HepG2 (cell line): ENCODE data around the gene CENPP. TPM values are rescaled to one million over a fixed set of nuclear protein-coding genes. Genes with fewer than 3 reads are reported as not detected.

Source experiments
- ATAC-seq: fragments of 200-7000 bp; cut with Tn5 transposase; 3 replicates; pipeline ENCODE4 v1.9.1; 2020; ENCODE audit warnings: mild to moderate bottlenecking, moderate library complexity
- BruUV-seq: library from RNA; stranded (reverse); fragments of 400-500 nt; replicated peaks from 2 replicates; lab custom pipeline; 2021; lab: Mats Ljungman, UMichigan
- CTCF ChIA-PET: fragments of 300-600 bp; formaldehyde crosslinking; extraction: SDS; loops from one replicate; lab custom pipeline; 2021; ENCODE audit warnings: low total read pairs, inconsistent platforms, low intra/inter-chr PET ratio; lab: Yijun Ruan, JAX
- POLR2A ChIA-PET: fragments of 350-600 bp; sonication (Branson Sonifier 250); formaldehyde crosslinking; loops from one replicate; lab custom pipeline; 2020; ENCODE audit warnings: antibody characterized with exemption, inconsistent platforms; lab: Yijun Ruan, JAX
- DNase-seq: peaks from one replicate; pipeline ENCODE4 v3.0.0-alpha.2; 2015; ENCODE audit warnings: low spot score
- FAIRE-seq: peaks from 3 replicates; lab custom pipeline; 2011; peaks lifted over from hg19 to GRCh38; lab: Jason Lieb, UNC
- H2AFZ ChIP-seq: one replicate; pipeline ENCODE4 v1.6.1; 2011; ENCODE audit warnings: low read length, inconsistent platforms
- H3K27ac ChIP-seq: fragments of 300-600 bp; 3 replicates; pipeline ENCODE4 v1.8.0; 2011; ENCODE audit warnings: mixed run types, mild to moderate bottlenecking, mixed read lengths, low read length, inconsistent platforms; ENCODE audit not compliant: insufficient read depth; ENCODE audit errors: extremely low read length
- H3K27me3 ChIP-seq, 2 experiments: fragments of 200-600 bp in 1 of 2; 2 replicates in 1 of 2; 3 replicates in 1 of 2; pipeline versions ENCODE4 v1.6.0 to v1.8.0; 2011; ENCODE audit warnings: low read length in 2 of 2, mild to moderate bottlenecking in 2 of 2, moderate library complexity in 2 of 2, inconsistent platforms in 1 of 2; ENCODE audit not compliant: insufficient read depth in 2 of 2, control insufficient read depth in 1 of 2
- H3K36me3 ChIP-seq, 2 experiments: fragments of 200-600 bp in 1 of 2; replicated peaks in 1 of 2; 2 replicates in 1 of 2; 3 replicates in 1 of 2; pipeline versions ENCODE4 v1.5.1 to v1.8.0; 2011; ENCODE audit warnings: low read length in 2 of 2, inconsistent platforms in 1 of 2; ENCODE audit not compliant: insufficient read depth in 2 of 2, control insufficient read depth in 1 of 2
- H3K4me1 ChIP-seq: 2 replicates; pipeline ENCODE4 v1.5.1; 2012; ENCODE audit warnings: low read length, inconsistent platforms; ENCODE audit not compliant: insufficient read depth
- H3K4me2 ChIP-seq: 2 replicates; pipeline ENCODE4 v1.6.0; 2011; ENCODE audit warnings: low read depth, low read length, inconsistent platforms
- H3K4me3 ChIP-seq, 3 experiments: fragments of 200-600 bp in 1 of 3; sonication (generic), shearing (Covaris generic) in 1 of 3; replicated peaks in 1 of 3; 2 replicates each; pipeline ENCODE4 v1.5.1; 2011 to 2016; ENCODE audit warnings: low read length in 3 of 3, inconsistent platforms in 2 of 3, low read depth in 2 of 3, mild to moderate bottlenecking in 2 of 3, control low read depth in 1 of 3, mixed read lengths in 1 of 3; ENCODE audit not compliant: insufficient read depth in 1 of 3
- H3K79me2 ChIP-seq: one replicate; pipeline ENCODE4 v1.6.1; 2011; ENCODE audit warnings: low read length, inconsistent platforms; ENCODE audit not compliant: insufficient read depth
- H3K9ac ChIP-seq: 2 replicates; pipeline ENCODE4 v1.6.0; 2011; ENCODE audit warnings: mild to moderate bottlenecking, low read depth, low read length, inconsistent platforms; ENCODE audit not compliant: insufficient read depth
- H3K9me3 ChIP-seq: 2 replicates; pipeline ENCODE4 v1.5.1; 2012; ENCODE audit warnings: mild to moderate bottlenecking, low read length
- H4K20me1 ChIP-seq: 2 replicates; pipeline ENCODE4 v1.6.0; 2011; ENCODE audit warnings: inconsistent platforms, mild to moderate bottlenecking, low read length, moderate library complexity; ENCODE audit not compliant: insufficient read depth
- HOXA3 ChIP-seq: sonication (generic); formaldehyde crosslinking; IDR thresholded peaks from 2 replicates; pipeline ENCODE4 v1.5.0; 2020; ENCODE audit warnings: missing genetic modification reagents
- NPAS2 ChIP-seq: sonication (generic); formaldehyde crosslinking; IDR thresholded peaks from 2 replicates; pipeline ENCODE4 v1.8.0; 2022; ENCODE audit warnings: mild to moderate bottlenecking, missing genetic modification reagents, borderline replicate concordance
- RBFOX2 ChIP-seq: fragments of 200-400 bp; formaldehyde crosslinking; IDR thresholded peaks from 2 replicates; pipeline ENCODE4 v1.6.1; 2017; ENCODE audit warnings: low read depth, mild to moderate bottlenecking, low read length
- RBM22 ChIP-seq: fragments of 200-400 bp; formaldehyde crosslinking; optimal IDR thresholded peaks from 2 replicates; pipeline ENCODE3; 2017; ENCODE audit warnings: mild to moderate bottlenecking, low read length, moderate library complexity
- XBP1 ChIP-seq: sonication (generic); formaldehyde crosslinking; IDR thresholded peaks from 2 replicates; pipeline ENCODE4 v1.5.0; 2020; ENCODE audit warnings: missing genetic modification reagents
- ZNF329 ChIP-seq: sonication (generic); formaldehyde crosslinking; IDR thresholded peaks from 2 replicates; pipeline ENCODE4 v1.9.0; 2021; ENCODE audit warnings: low read depth, mild to moderate bottlenecking, missing genetic modification reagents
- ZNF367 ChIP-seq: sonication (generic); formaldehyde crosslinking; IDR thresholded peaks from 2 replicates; pipeline ENCODE4 v1.4.0; 2020; ENCODE audit warnings: missing genetic modification reagents, borderline replicate concordance
- ZNF382 ChIP-seq: sonication (generic); formaldehyde crosslinking; IDR thresholded peaks from 2 replicates; pipeline ENCODE4 v1.5.0; 2020; ENCODE audit warnings: missing genetic modification reagents, mild to moderate bottlenecking, borderline replicate concordance
- WGBS: methylation state at CpG from one replicate; pipeline ENCODE4 v1.1.6; 2017; ENCODE audit warnings: low lambda C conversion rate; 5-methylcytosine and 5-hydroxymethylcytosine counted together
- in situ Hi-C: cut with HindIII; loops from 2 replicates; pipeline ENCODE4 v1.10.0; 2017; ENCODE audit warnings: low pct_unique_long_range_greater_than_20kb; ENCODE audit not compliant: extremely low pct_ligation_motif_present
- intact Hi-C: fragments of 100-400 bp; cut with micrococcal nuclease; formaldehyde crosslinking; loops from one replicate; pipeline ENCODE4 v1.10.0; 2022; ENCODE audit not compliant: unreplicated experiment
- polyA plus RNA-seq, 8 experiments: library from polyadenylated mRNA; depleted of rRNA in 3 of 8; stranded (reverse) in 7 of 8; unstranded in 1 of 8; fragments of >200 nt; fragmentation: Illumina TruSeq in 4 of 8; extraction: Trizol in 4 of 8; gene quantifications; 2 replicates each; pipeline versions ENCODE4 v1.2.1 to v1.2.3, GENCODE V29; 2011 to 2016; ENCODE audit warnings: low read depth in 4 of 8, missing spikeins in 1 of 8, mixed read lengths in 1 of 8; ENCODE audit not compliant: insufficient read depth in 1 of 8
- total RNA-seq, 5 experiments: library from RNA; depleted of rRNA; stranded (reverse); fragments of >200 nt; fragmentation: Illumina TruSeq; extraction: Trizol; gene quantifications; 2 replicates each; pipeline ENCODE4 v1.2.3, GENCODE V29; 2016; ENCODE audit warnings: low read depth in 1 of 5

The CENPP gene
- total and polyA plus RNA-seq, 2 of the 13 experiments (the other 11 are each of a cell fraction or from before 2014, with no cell fraction given), result 2.0 to 11.4 TPM

DNA sequence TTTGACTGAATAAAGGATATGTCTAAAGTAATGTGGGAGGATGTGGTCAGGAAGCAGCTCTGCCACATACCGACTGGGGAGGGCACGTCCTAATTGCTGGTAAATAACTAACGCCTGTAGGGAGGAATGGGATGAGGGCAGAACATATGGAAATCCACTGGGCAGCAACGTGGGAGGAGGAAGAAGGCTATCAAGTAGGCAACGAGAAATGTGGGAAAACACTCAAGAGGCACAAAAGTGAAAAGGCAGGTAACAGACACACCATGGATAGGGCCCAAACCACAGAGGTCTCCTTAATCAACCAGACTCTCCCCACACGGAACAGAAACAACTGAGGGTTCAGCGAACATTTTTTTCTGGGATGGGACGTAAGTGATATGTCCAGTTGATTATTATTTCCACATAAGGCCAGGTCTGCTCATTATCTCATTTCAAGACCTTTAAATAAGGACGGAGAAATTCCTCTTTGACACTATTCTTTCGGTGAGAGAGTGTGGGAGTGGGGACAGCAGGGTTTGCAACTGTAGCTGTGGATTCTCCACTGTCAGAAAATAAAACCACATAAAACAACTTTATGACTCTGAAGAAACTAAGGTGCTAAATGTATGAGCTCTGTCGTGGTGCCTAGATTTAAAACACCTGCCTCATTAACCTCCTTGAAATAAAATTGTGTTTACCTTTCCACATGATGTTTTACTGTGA is 49.3 kb upstream of the CENPP start:
- no peak for ATAC-seq
- Histone ChIP-seq H3K4me3 (no peak overlapping the region), H4K20me1 (no peaks in the 10 kb centered on the region), H3K27ac (no peak overlapping the region), H2AFZ (no peak overlapping the region), H3K9me3 (no peaks in the 10 kb centered on the region), H3K27me3 (no peaks in the 10 kb centered on the region), H3K4me2 (no peak overlapping the region), H3K4me1 (no peaks in the 10 kb centered on the region), H3K9ac (no peak overlapping the region), H3K36me3 (peaks cover 31 to 93% of the 10 kb centered on the region in 2 experiments), H3K79me2 (no peaks in the 10 kb centered on the region)
- 95% methylated on average over 11 of the region's 11 CpGs for WGBS
- ChIA-PET CTCF (no interaction called here), POLR2A (no interaction called here)
- no peak for DNase-seq
- TF ChIP-seq RBFOX2 (peak; percentile 35; the same call in 1 of the 2 replicates), NPAS2 (no peak), RBM22 (peak; percentile 63)
- in situ Hi-C loops (no loop called here), intact Hi-C loops (no loop called here)
- BruUV-seq, result no TSS peak
- FAIRE-seq, result no peak

GRCh38 chr9:92278110-92278509 is 47.6 kb upstream of the CENPP start:
- no peak for ATAC-seq
- CTCF ChIA-PET, result no interaction called here
- H3K4me2 ChIP-seq, result no peak overlapping the region
- no peak overlapping the region for H2AFZ ChIP-seq
- BruUV-seq, result no TSS peak
- no peaks in the 10 kb centered on the region for H3K9me3 ChIP-seq
- FAIRE-seq, result no peak
- H3K4me3 ChIP-seq, result no peak overlapping the region
- peaks cover 3% of the 10 kb centered on the region for H3K79me2 ChIP-seq
- no peak for DNase-seq
- H4K20me1 ChIP-seq, result peaks cover 4% of the 10 kb centered on the region; the same call in 1 of the 2 replicates
- no peak overlapping the region for H3K9ac ChIP-seq
- peaks cover 28 to 94% of the 10 kb centered on the region in 2 experiments for H3K36me3 ChIP-seq
- no peak overlapping the region for H3K27ac ChIP-seq
- TF ChIP-seq ZNF367 (no peak), HOXA3 (CRISPR knock-in tag) (no peak), XBP1 (CRISPR knock-in tag) (no peak), ZNF329 (no peak), ZNF382 (no peak)
- POLR2A ChIA-PET, result interaction anchor here (1.1 to 1.4 kb wide), 2 partner anchors 10 to 11 kb away, joined by 3 read pairs; no protein-coding TSS in a partner anchor
- intact Hi-C loops, result no loop called here
- 95% methylated on average over 2 of the region's 2 CpGs for WGBS
- in situ Hi-C loops, result no loop called here
- no peaks in the 10 kb centered on the region for H3K27me3 ChIP-seq
- no peaks in the 10 kb centered on the region for H3K4me1 ChIP-seq
